Mesothelial cell of epicardium (in vitro differentiated cells): ENCODE data around the gene GSTM4. TPM values are rescaled to one million over a fixed set of nuclear protein-coding genes. Genes with fewer than 3 reads are reported as not detected.
A peak's percentile ranks its signal among the peaks of the same experiment; 100 is the strongest.

Source experiments
- DNase-seq, 2 experiments: peaks; one replicate each; pipeline ENCODE4 v3.0.0; 2021; ENCODE audit warnings: low spot score in 2 of 2; ENCODE audit not compliant: unreplicated experiment in 2 of 2
- H3K27ac Mint-ChIP-seq: 2 replicates; pipeline ENCODE4 v1.8.0; 2021; ENCODE audit warnings: mixed read lengths
- H3K27me3 Mint-ChIP-seq: 2 replicates; pipeline ENCODE4 v1.8.0; 2021; ENCODE audit warnings: low read depth, mixed read lengths
- H3K36me3 Mint-ChIP-seq: 2 replicates; pipeline ENCODE4 v1.8.0; 2021; ENCODE audit warnings: mixed read lengths
- H3K4me1 Mint-ChIP-seq: 2 replicates; pipeline ENCODE4 v1.8.0; 2021; ENCODE audit warnings: mixed read lengths
- H3K4me3 Mint-ChIP-seq: 2 replicates; pipeline ENCODE4 v1.8.0; 2021; ENCODE audit warnings: mild to moderate bottlenecking, moderate library complexity, mixed read lengths
- H3K9me3 Mint-ChIP-seq: 2 replicates; pipeline ENCODE4 v1.8.0; 2021; ENCODE audit warnings: mixed read lengths
- CTCF ChIP-seq: fragments of 200-600 bp; sonication (generic); IDR thresholded peaks from one replicate; pipeline ENCODE4 v1.5.0; 2021; ENCODE audit warnings: antibody characterized with exemption; ENCODE audit not compliant: unreplicated experiment
- total RNA-seq: library from RNA; stranded (reverse); gene quantifications from 3 replicates; pipeline ENCODE4 v1.2.1, GENCODE V29; 2021

GSTM4 gene
- total RNA-seq, 1 donor from 2014 or later = 23.7 TPM

DNA sequence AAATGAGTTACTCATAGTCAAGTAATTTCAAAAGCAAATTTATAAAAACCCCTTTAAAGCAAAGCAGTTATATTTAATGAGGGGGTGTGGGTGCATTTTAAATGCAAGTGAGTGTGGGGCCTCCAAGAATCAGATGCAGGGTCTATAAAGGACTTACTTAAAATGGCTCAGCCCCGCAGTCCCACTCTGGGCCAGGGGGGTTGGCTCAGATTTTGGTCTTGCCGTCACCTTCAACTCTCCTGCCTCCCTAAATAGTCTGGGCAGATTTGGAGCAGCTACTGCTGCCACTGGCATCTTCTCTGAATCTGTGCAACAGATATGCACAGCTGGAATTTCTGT, 20.1 kb upstream of the GSTM4 start:
- Mint-ChIP-seq H3K27ac (peak overlapping the region; percentile 82), H3K4me1 (peaks cover 20% of the 10 kb centered on the region), H3K27me3 (no peaks in the 10 kb centered on the region), H3K4me3 (no peak overlapping the region), H3K36me3 (peaks cover 9% of the 10 kb centered on the region), H3K9me3 (no peaks in the 10 kb centered on the region)
- DNase-seq = no peak
- no peak for TF ChIP-seq CTCF

GRCh38 chr1:109636201-109636952, 19.5 kb upstream of the GSTM4 start:
- H3K27me3 Mint-ChIP-seq = no peaks in the 10 kb centered on the region
- peaks cover 20% of the 10 kb centered on the region for H3K4me1 Mint-ChIP-seq
- H3K36me3 Mint-ChIP-seq = peaks cover 6% of the 10 kb centered on the region
- peak overlapping the region; percentile 82 for H3K27ac Mint-ChIP-seq
- no peak for DNase-seq
- no peak for TF ChIP-seq CTCF
- H3K9me3 Mint-ChIP-seq = no peaks in the 10 kb centered on the region
- H3K4me3 Mint-ChIP-seq = no peak overlapping the region

DNA sequence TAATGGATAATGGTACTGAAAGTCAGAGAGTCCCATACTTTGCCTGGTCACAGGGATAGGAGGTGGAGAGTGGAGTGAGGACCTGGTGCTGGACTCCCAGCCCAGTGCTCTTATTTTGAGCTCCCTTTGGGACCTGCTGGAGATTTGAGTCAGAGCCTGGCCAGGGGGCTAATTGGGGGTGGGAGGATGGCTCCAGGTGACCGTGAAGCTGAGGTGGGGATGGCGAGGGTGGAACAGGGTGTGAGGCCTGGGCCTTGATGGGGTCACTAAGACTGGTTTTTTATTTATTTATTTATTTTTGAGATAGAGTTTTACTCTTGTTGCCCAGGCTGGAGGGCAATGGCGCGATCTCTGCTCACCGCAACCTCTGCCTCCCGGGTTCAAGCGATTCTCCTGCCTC, 18.5 kb upstream of the GSTM4 start:
- Mint-ChIP-seq H3K27ac (no peak overlapping the region), H3K36me3 (peaks cover 3% of the 10 kb centered on the region), H3K9me3 (no peaks in the 10 kb centered on the region), H3K4me3 (no peak overlapping the region), H3K27me3 (no peaks in the 10 kb centered on the region), H3K4me1 (peaks cover 20% of the 10 kb centered on the region)
- no peak for TF ChIP-seq CTCF
- peak in 1 of 2 experiments; percentile 5 for DNase-seq

DNA sequence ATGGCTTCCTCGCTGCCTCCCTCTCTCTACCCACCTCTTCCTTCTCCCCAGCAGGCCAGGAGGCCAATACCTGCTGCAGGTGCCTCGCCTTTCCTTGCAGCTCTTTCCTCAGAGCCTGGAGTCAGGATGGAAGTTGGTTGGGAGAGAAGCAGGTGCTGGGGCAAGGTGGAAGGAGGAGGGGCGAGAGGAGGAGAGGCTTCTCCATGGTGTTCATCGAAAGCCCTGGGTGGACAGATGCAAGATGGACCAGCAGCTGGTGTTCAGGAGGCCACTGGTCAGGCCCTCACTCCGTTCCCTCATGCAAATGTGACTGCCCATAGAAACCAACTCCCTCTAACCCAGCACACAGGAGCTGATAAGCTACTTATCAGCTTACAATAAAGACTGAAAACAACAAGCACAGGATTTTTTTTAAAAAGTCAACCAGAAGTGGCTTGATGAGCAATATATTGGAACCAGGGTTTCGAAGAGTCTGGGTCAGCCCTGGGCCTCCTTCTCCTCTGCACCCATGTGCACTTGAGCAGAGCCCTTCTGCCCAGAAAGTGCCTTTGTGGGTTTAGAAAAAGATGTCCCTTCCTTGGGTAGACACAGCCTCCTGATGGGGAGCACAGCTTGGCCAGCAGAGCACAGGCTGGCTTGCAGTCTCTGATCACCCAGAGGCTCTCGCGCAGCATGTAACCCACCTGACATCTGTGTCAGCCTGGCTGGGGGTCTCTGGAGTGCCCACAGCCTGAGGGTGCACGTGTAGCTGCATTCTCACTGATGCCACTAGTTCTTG, 16.6 kb upstream of the GSTM4 start:
- no peak overlapping the region for H3K4me3 Mint-ChIP-seq
- H3K27me3 Mint-ChIP-seq = no peaks in the 10 kb centered on the region
- H3K9me3 Mint-ChIP-seq = no peaks in the 10 kb centered on the region
- no peaks in the 10 kb centered on the region for H3K36me3 Mint-ChIP-seq
- DNase-seq = no peak
- H3K27ac Mint-ChIP-seq = no peak overlapping the region
- TF ChIP-seq CTCF = no peak
- H3K4me1 Mint-ChIP-seq = peaks cover 32% of the 10 kb centered on the region

DNA sequence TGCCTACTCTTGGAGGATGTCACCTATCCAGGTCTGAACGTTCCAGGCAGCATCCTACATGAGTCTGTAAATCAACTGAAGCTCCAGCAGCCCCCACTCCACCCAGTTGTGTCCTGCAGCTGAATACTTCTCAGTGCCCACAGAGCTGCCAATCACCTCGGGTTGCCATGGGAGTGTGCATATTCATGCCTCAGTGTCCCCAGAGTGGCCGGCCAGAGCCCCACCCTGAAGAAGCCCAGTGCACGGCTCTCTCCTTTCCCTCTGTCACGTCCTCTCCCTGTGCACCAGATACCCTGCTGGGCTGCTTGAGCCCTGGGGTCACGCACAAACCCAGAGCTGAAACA, 16.1 kb upstream of the GSTM4 start:
- TF ChIP-seq CTCF = no peak
- Mint-ChIP-seq H3K4me1 (peaks cover 37% of the 10 kb centered on the region), H3K9me3 (no peaks in the 10 kb centered on the region), H3K27me3 (no peaks in the 10 kb centered on the region), H3K27ac (no peak overlapping the region), H3K4me3 (no peak overlapping the region), H3K36me3 (no peaks in the 10 kb centered on the region)
- no peak for DNase-seq
